NCI-H2029 treated with DMSO at 0.1 percent for 48 hours (cell line): Measurements from ENCODE around the gene ZBTB49.
"Not testable (repeated sequence)": the region's sequence is repeated elsewhere in the genome, so short reads cannot be mapped to it uniquely, and the experiment has no call there.

Experiments
- DNase-seq: peaks from one replicate; lab custom pipeline; 2025; lab: John Stamatoyannopoulos, UW

ZBTB49 gene

GRCh38 chr4:4289941-4290850, at the start of gene ZBTB49, which contains the start of gene LYAR:
ZBTB49 (plus strand) TSS chr4:4290251; CDS start chr4:4299946, 9,695 bp downstream.
LYAR (minus strand) TSS chr4:4290154; CDS start chr4:4283742, 6,412 bp downstream.
- DNase-seq = peak; percentile 12

GRCh38 chr4:4245172-4245571, 44.9 kb upstream of the ZBTB49 start:
- no peak for DNase-seq

GRCh38 chr4:4247696-4248028, 42.4 kb upstream of the ZBTB49 start:
- no peak for DNase-seq

GRCh38 chr4:4248029-4248884, 41.8 kb upstream of the ZBTB49 start, which contains the start of gene TMEM128:
TMEM128 (minus strand) TSS chr4:4248223; CDS start chr4:4248202, 21 bp downstream.
- DNase-seq = peak; percentile 78

- no peak for DNase-seq
Observed at GRCh38 chr4:4248885-4249203, 41.2 kb upstream of the ZBTB49 start.

GRCh38 chr4:4249342-4249741, 40.7 kb upstream of the ZBTB49 start:
- not testable (repeated sequence) for DNase-seq

- no peak for DNase-seq
Observed at GRCh38 chr4:4249866-4250265, 40.2 kb upstream of the ZBTB49 start.

GRCh38 chr4:4254199-4254598, 35.9 kb upstream of the ZBTB49 start:
- no peak for DNase-seq

GRCh38 chr4:4254666-4255065, 35.4 kb upstream of the ZBTB49 start:
- DNase-seq = no peak

GRCh38 chr4:4256799-4257198, 33.3 kb upstream of the ZBTB49 start:
- no peak for DNase-seq

- DNase-seq = not testable (repeated sequence)
Observed at GRCh38 chr4:4257705-4258104, 32.3 kb upstream of the ZBTB49 start.

- no peak for DNase-seq
Observed at GRCh38 chr4:4259484-4260100, 30.5 kb upstream of the ZBTB49 start.

GRCh38 chr4:4260185-4260751, 29.8 kb upstream of the ZBTB49 start:
- no peak for DNase-seq

- no peak for DNase-seq
Observed at GRCh38 chr4:4267981-4268380, 22.1 kb upstream of the ZBTB49 start.

- DNase-seq = no peak
Observed at GRCh38 chr4:4268776-4269175, 21.3 kb upstream of the ZBTB49 start.

- no peak for DNase-seq
Observed at GRCh38 chr4:4269331-4269731, 20.7 kb upstream of the ZBTB49 start.

GRCh38 chr4:4269856-4270255, 20.2 kb upstream of the ZBTB49 start:
- DNase-seq = no peak

- no peak for DNase-seq
Observed at GRCh38 chr4:4270529-4270928, 19.5 kb upstream of the ZBTB49 start.

- no peak for DNase-seq
Observed at GRCh38 chr4:4271912-4272311, 18.1 kb upstream of the ZBTB49 start.

GRCh38 chr4:4274226-4274625, 15.8 kb upstream of the ZBTB49 start:
- DNase-seq = no peak

GRCh38 chr4:4277531-4277930, 12.5 kb upstream of the ZBTB49 start:
- DNase-seq = no peak

- no peak for DNase-seq
Observed at GRCh38 chr4:4281787-4282186, 8.3 kb upstream of the ZBTB49 start.
